Epithelial cell of proximal tubule (primary cell): ENCODE results near the gene IST1. TPM values are rescaled to one million over a fixed set of nuclear protein-coding genes. Genes with fewer than 3 reads are reported as not detected.

Experiments
- DNase-seq: peaks from one replicate; pipeline ENCODE4 v3.0.0-alpha.2; 2011; ENCODE audit warnings: low read depth
- H3K4me3 ChIP-seq: 2 replicates; pipeline ENCODE4 v1.5.1; 2011; ENCODE audit warnings: low read depth, mild to moderate bottlenecking, low read length
- CTCF ChIP-seq: conservative IDR thresholded peaks from 2 replicates; pipeline ENCODE4 v1.5.1; 2012; ENCODE audit warnings: low read depth, mild to moderate bottlenecking, low read length
- total RNA-seq: library from RNA; depleted of rRNA; stranded (reverse); fragments of >200 nt; gene quantifications from 2 replicates; pipeline ENCODE4 v1.2.3, GENCODE V29; 2015

Gene IST1
- total RNA-seq, 1 donor from 2014 or later = 211 TPM

GRCh38 chr16:71954699-71955195 is 59.4 kb downstream of the IST1 start:
- no peak for TF ChIP-seq CTCF
- H3K4me3 ChIP-seq = no peak overlapping the region
- no peak for DNase-seq

DNA sequence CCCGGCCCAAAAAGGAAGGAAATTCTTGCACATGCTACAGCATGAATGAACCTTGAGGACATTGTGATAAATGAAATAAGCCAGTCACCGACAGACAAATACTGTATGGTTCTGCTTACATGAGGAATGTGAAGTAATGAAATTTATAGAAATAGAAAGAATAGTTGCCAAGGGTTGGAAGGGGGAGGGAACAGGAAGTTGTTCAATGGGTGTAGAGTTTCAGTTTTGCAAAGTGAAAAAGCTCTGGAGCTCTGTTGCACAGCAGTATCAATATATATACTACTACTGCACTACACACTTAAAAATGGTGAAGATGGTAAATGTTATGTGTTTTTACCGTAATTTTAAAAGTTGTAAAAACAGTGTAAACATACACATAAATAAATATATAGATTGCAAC is 61.2 kb downstream of the IST1 start:
- no peak for DNase-seq
- no peak for TF ChIP-seq CTCF
- no peak overlapping the region for H3K4me3 ChIP-seq

- peak; percentile 89 for TF ChIP-seq CTCF
- H3K4me3 ChIP-seq = no peak overlapping the region
- peak; percentile 41 for DNase-seq
Measured at GRCh38 chr16:71961066-71962039, 66.0 kb downstream of the IST1 start.

DNA sequence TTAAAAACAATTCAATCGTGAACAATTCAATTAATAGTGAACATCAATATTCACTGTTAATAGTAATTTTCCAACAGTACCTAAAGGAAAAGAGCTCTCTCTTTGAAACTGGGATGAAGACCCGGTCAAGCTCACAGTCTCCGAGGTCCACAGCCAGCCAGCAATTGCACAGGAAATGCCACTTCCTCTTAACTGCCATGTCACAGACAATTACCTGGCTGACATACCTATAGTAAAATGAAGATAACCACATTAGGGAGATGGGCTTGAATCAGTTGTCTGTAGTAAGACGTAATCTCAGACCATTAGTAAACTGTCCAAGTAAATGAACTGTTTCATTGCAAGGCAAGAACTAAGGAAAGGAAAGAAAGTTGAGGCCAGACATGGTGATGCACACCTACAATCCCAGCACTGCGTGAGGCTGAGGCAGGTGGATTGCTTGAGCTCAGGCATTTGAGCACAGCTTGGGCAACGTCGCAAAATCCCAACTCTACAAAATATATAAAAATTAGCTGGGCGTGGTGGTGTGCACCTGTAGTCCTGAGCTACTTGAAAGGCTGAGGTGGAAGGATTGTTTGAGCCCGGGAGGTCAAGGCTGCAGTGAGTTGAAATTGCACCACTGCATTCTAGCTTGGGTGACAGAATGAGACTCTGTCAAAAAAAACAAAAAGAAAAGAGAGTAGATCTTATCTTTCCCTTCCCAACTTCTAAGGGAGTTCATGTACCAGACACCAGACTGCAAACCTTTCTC is 68.0 kb downstream of the IST1 start:
- H3K4me3 ChIP-seq = no peak overlapping the region

DNA sequence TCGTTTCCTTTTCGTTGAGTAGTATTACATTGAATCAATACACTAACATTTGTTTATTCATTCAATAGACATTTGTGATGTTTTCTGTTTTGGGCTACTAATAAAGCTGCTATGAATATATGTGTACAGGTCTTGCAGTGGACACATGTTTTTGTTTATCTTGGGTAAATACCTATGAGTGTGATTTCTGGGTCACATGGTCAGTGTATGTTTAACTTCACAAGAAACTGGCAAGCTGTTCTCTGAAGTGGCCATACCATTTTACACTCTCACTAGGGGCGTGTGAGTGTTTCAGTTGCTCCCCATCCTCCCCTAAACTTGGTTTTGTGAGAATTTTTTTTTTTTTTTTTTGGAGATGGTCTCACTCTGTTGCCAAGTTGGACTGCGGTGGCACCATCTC is 69.9 kb downstream of the IST1 start:
- no peak overlapping the region for H3K4me3 ChIP-seq
- no peak for DNase-seq
- no peak for TF ChIP-seq CTCF

More for the DNA sequence above, 68.0 kb downstream of the IST1 start:
- DNase-seq = no peak
- no peak for TF ChIP-seq CTCF

- TF ChIP-seq CTCF = no peak
- DNase-seq = no peak
- no peak overlapping the region for H3K4me3 ChIP-seq
Measured at GRCh38 chr16:71966932-71967331, 71.6 kb downstream of the IST1 start.
